HEK293T (cell line): ENCODE data around the gene GABRE.

ENCODE experiments used
- BHLHE40 ChIP-seq: fragments of 450-650 bp; IDR thresholded peaks from 2 replicates; pipeline ENCODE4 v1.6.1; 2016; ENCODE audit warnings: mild to moderate bottlenecking, moderate library complexity, borderline replicate concordance
- CTBP1 ChIP-seq: fragments of 450-650 bp; IDR thresholded peaks from 2 replicates; pipeline ENCODE4 v1.6.1; 2016; ENCODE audit warnings: borderline replicate concordance
- ELF4 ChIP-seq: fragments of 450-650 bp; IDR thresholded peaks from 2 replicates; pipeline ENCODE4 v1.6.1; 2017; ENCODE audit warnings: antibody characterized with exemption
- FOXK2 ChIP-seq: fragments of 450-650 bp; IDR thresholded peaks from 2 replicates; pipeline ENCODE4 v1.6.1; 2016; ENCODE audit warnings: mild to moderate bottlenecking
- FOXM1 ChIP-seq: fragments of 450-650 bp; IDR thresholded peaks from 2 replicates; pipeline ENCODE4 v1.6.1; 2017; ENCODE audit warnings: mild to moderate bottlenecking, borderline replicate concordance
- L3MBTL2 ChIP-seq: fragments of 450-650 bp; conservative IDR thresholded peaks from 2 replicates; pipeline ENCODE4 v1.6.1; 2016; ENCODE audit warnings: mild to moderate bottlenecking
- SP1 ChIP-seq: fragments of 450-650 bp; IDR thresholded peaks from 2 replicates; pipeline ENCODE4 v1.6.1; 2017
- TF ChIP-seq, protein P1 (sequence below): fragments of 450-650 bp; IDR thresholded peaks from 2 replicates; pipeline ENCODE4 v1.6.1; 2016

DNA sequence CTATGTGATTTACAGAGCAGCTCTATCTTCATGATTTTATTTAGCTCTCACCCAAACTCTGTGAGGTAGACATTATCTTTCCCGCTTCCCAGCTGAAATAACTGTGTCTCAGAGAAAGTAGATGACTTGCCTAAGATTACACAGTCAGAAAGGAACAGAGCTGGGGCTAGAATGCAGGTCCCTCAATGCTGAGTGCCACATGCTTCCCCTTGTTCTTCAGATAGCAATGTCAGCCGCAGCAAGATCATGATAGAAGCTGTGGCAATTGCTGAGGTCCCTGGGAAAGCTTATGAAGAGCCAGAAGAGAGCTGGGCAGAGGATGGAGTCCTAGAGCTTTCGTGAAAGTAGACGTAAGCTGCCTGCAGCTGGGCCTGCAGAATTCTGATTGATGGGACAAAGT, 11.1 kb upstream of the GABRE start:
- TF ChIP-seq CTBP1 = no peak
- TF ChIP-seq SP1 = no peak
- TF ChIP-seq ELF4 = no peak
- TF ChIP-seq L3MBTL2 = no peak
- TF ChIP-seq FOXM1 = no peak
- no peak for TF ChIP-seq FOXK2
- TF ChIP-seq BHLHE40 = no peak
- TF ChIP-seq, protein P1, sequence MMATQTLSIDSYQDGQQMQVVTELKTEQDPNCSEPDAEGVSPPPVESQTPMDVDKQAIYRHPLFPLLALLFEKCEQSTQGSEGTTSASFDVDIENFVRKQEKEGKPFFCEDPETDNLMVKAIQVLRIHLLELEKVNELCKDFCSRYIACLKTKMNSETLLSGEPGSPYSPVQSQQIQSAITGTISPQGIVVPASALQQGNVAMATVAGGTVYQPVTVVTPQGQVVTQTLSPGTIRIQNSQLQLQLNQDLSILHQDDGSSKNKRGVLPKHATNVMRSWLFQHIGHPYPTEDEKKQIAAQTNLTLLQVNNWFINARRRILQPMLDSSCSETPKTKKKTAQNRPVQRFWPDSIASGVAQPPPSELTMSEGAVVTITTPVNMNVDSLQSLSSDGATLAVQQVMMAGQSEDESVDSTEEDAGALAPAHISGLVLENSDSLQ = no peak
